Endodermal cell (in vitro differentiated cells): ENCODE measurements around the gene SDHB. TPM values are rescaled to one million over a fixed set of nuclear protein-coding genes. Genes with fewer than 3 reads are reported as not detected.

ENCODE experiments used
- DNase-seq: peaks from one replicate; pipeline ENCODE4 v3.0.0-alpha.2; 2017
- H3K27ac ChIP-seq: 2 replicates; pipeline ENCODE4 v1.5.1; 2013; ENCODE audit warnings: mild to moderate bottlenecking, low read depth, low read length, moderate library complexity
- H3K27me3 ChIP-seq: 2 replicates; pipeline ENCODE4 v1.6.1; 2013; ENCODE audit warnings: mild to moderate bottlenecking, low read length, moderate library complexity; ENCODE audit not compliant: insufficient read depth, control insufficient read depth, poor library complexity, severe bottlenecking
- H3K36me3 ChIP-seq: 2 replicates; pipeline ENCODE4 v1.7.0; 2013; ENCODE audit warnings: mild to moderate bottlenecking, low read length, moderate library complexity; ENCODE audit not compliant: control insufficient read depth, insufficient read depth
- H3K4me1 ChIP-seq: one replicate; pipeline ENCODE4 v1.7.0; 2013; ENCODE audit warnings: low read length; ENCODE audit not compliant: control insufficient read depth, insufficient read depth
- H3K4me3 ChIP-seq: 2 replicates; pipeline ENCODE4 v1.5.1; 2013; ENCODE audit warnings: mild to moderate bottlenecking, low read length, moderate library complexity
- H3K9ac ChIP-seq: 2 replicates; pipeline ENCODE4 v1.6.1; 2013; ENCODE audit warnings: mild to moderate bottlenecking, low read length, moderate library complexity; ENCODE audit not compliant: poor library complexity, severe bottlenecking; ENCODE audit errors: extremely low read depth
- H3K9me3 ChIP-seq: 2 replicates; pipeline ENCODE4 v1.6.1; 2013; ENCODE audit warnings: mild to moderate bottlenecking, low read length, moderate library complexity; ENCODE audit not compliant: control insufficient read depth
- H3K27ac Mint-ChIP-seq: 2 replicates; pipeline ENCODE4 v1.8.0; 2020; ENCODE audit warnings: mixed read lengths
- H3K27me3 Mint-ChIP-seq: 2 replicates; pipeline ENCODE4 v1.8.0; 2021; ENCODE audit warnings: mild to moderate bottlenecking, mixed read lengths; ENCODE audit not compliant: insufficient read depth
- H3K36me3 Mint-ChIP-seq: 2 replicates; pipeline ENCODE4 v1.8.0; 2020; ENCODE audit warnings: low read depth, mixed read lengths
- H3K4me1 Mint-ChIP-seq: 2 replicates; pipeline ENCODE4 v1.8.0; 2020; ENCODE audit warnings: mixed read lengths
- H3K4me3 Mint-ChIP-seq: 2 replicates; pipeline ENCODE4 v1.8.0; 2020; ENCODE audit warnings: mild to moderate bottlenecking, moderate library complexity, mixed read lengths
- H3K9me3 Mint-ChIP-seq: 2 replicates; pipeline ENCODE4 v1.8.0; 2020; ENCODE audit warnings: mild to moderate bottlenecking, mixed read lengths
- CTCF ChIP-seq: fragments of 200-600 bp; sonication (generic); conservative IDR thresholded peaks from 2 replicates; pipeline ENCODE4 v1.5.0; 2021; ENCODE audit warnings: antibody characterized with exemption, mild to moderate bottlenecking
- WGBS, 2 experiments: methylation state at CpG; one replicate each; pipeline versions ENCODE4 v1.1.5 to v1.1.7; 2013; ENCODE audit warnings: missing lambda C conversion rate in 2 of 2, mixed read lengths in 1 of 2; ENCODE audit not compliant: insufficient coverage in 1 of 2, insufficient read length in 1 of 2; 5-methylcytosine and 5-hydroxymethylcytosine counted together
- total RNA-seq, 2 donors: library from RNA; stranded (reverse); fragmentation: NEBNext Ultra II Directional in 1 of 2; extraction: Animal tissue kit (Norgen Biotek cat#: 25700) in 1 of 2; gene quantifications; 2 replicates in 1 of 2; 3 replicates in 1 of 2; pipeline ENCODE4 v1.2.1, GENCODE V29; 2021

The SDHB gene
- total RNA-seq, 2 donors from 2014 or later: 68.5 to 75.2 TPM

DNA sequence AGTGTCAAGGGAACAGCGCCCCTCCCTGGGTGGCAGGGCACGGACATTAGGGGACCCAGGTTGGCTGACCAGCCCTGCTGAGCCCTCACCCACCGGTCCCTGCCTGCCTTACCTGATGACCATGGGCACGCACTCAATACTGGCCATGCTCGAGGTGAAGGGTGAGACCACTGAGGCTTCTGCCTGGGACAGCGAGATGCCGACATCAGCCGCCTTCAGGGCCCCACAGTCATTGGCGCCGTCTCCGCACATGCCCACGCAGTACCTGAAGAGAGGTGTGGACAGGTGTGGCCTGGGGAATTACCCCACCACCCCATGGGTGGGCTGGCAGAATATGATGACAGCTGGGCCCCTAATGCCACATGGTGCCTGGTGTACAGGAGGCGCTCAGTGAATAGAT is 65.6 kb downstream of the SDHB start:
- no peaks in the 10 kb centered on the region for H3K27me3 ChIP-seq
- H3K4me1 Mint-ChIP-seq: no peaks in the 10 kb centered on the region
- DNase-seq: no peak
- H3K36me3 Mint-ChIP-seq: peaks cover 16% of the 10 kb centered on the region
- 85 to 91% methylated on average over 8 to 12 of the region's 13 CpGs for WGBS, 2 experiments
- H3K9me3 ChIP-seq: no peaks in the 10 kb centered on the region
- peaks cover 2% of the 10 kb centered on the region for H3K36me3 ChIP-seq
- no peak overlapping the region for H3K4me3 Mint-ChIP-seq
- no peak overlapping the region for H3K9ac ChIP-seq
- H3K4me1 ChIP-seq: no peaks in the 10 kb centered on the region
- H3K27ac ChIP-seq: no peak overlapping the region
- no peaks in the 10 kb centered on the region for H3K9me3 Mint-ChIP-seq
- H3K27me3 Mint-ChIP-seq: no peaks in the 10 kb centered on the region
- H3K27ac Mint-ChIP-seq: no peak overlapping the region
- no peak overlapping the region for H3K4me3 ChIP-seq
- TF ChIP-seq CTCF: no peak

DNA sequence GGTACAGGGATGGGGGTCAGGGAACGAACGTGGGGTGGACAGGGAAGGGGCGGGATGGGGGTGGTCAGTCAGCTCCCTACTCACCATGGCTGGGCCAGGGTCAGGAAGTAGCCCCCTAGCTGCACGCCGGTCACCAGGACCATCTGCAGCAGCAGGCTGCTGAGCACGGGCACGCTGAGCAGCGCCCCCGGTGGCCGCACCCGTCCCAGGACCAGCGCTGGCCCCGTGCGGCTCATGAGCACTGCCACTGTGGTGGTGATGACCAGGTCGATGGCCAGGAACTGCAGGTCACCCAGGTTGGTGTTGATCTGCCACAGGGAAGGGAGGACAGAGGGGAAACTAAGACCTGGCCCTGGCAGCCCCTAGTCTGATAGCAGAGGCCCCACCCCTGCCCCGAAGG is 66.9 kb downstream of the SDHB start:
- no peaks in the 10 kb centered on the region for H3K27me3 ChIP-seq
- Mint-ChIP-seq H3K27ac (no peak overlapping the region), H3K9me3 (no peaks in the 10 kb centered on the region), H3K4me3 (no peak overlapping the region), H3K4me1 (no peaks in the 10 kb centered on the region), H3K27me3 (no peaks in the 10 kb centered on the region), H3K36me3 (peaks cover 16% of the 10 kb centered on the region)
- no peaks in the 10 kb centered on the region for H3K4me1 ChIP-seq
- no peaks in the 10 kb centered on the region for H3K9me3 ChIP-seq
- H3K27ac ChIP-seq: no peak overlapping the region
- H3K36me3 ChIP-seq: peaks cover 2% of the 10 kb centered on the region
- no peak overlapping the region for H3K4me3 ChIP-seq
- DNase-seq: peak; percentile 90
- 45 to 47% methylated on average over 6 to 16 of the region's 16 CpGs for WGBS, 2 experiments
- H3K9ac ChIP-seq: no peak overlapping the region
- peak; percentile 89 for TF ChIP-seq CTCF

- H3K9me3 Mint-ChIP-seq: no peaks in the 10 kb centered on the region
- no peak overlapping the region for H3K4me3 Mint-ChIP-seq
- H3K9me3 ChIP-seq: no peaks in the 10 kb centered on the region
- H3K4me3 ChIP-seq: no peak overlapping the region
- H3K27me3 Mint-ChIP-seq: no peaks in the 10 kb centered on the region
- H3K4me1 Mint-ChIP-seq: no peaks in the 10 kb centered on the region
- no peak overlapping the region for H3K9ac ChIP-seq
- H3K27ac ChIP-seq: no peak overlapping the region
- no peaks in the 10 kb centered on the region for H3K4me1 ChIP-seq
- 91% methylated on average over 6 to 23 of the region's 23 CpGs for WGBS, 2 experiments
- H3K27ac Mint-ChIP-seq: no peak overlapping the region
- H3K36me3 ChIP-seq: peaks cover 2% of the 10 kb centered on the region
- TF ChIP-seq CTCF: no peak
- DNase-seq: peak; percentile 73
- peaks cover 16% of the 10 kb centered on the region for H3K36me3 Mint-ChIP-seq
- no peaks in the 10 kb centered on the region for H3K27me3 ChIP-seq
Measured at GRCh38 chr1:16986560-16986959, 67.3 kb downstream of the SDHB start.
